NCI-H146 treated with DMSO at 0.1 percent for 48 hours (cell line): ENCODE measurements around the gene RARRES2.
"Not testable (repeated sequence)": the region's sequence is repeated elsewhere in the genome, so short reads cannot be mapped to it uniquely, and the experiment has no call there.

Experiments used
- DNase-seq: peaks from one replicate; lab custom pipeline; 2025; ENCODE audit not compliant: unreplicated experiment; lab: John Stamatoyannopoulos, UW

The RARRES2 gene

DNA sequence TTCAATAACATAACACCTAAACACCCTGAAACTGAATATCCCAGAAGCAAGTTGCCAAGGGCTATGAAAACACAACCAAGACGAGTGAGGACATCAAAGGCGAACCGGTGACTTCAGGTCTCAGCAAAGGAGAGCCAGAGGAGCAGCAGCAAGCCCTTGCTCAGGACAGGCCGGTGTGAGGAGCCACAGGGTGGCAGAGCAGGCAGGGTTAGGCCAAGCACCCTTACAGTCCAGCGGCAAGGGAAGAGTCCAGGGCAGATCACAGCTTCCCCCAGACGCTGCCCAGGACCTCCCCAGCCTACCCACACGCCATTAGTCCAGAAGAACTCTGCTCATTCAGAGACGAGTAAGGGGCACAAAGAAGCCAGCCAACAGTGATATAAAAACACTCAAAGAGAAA is 45.8 kb downstream of the RARRES2 start:
- not testable (repeated sequence) for DNase-seq

DNA sequence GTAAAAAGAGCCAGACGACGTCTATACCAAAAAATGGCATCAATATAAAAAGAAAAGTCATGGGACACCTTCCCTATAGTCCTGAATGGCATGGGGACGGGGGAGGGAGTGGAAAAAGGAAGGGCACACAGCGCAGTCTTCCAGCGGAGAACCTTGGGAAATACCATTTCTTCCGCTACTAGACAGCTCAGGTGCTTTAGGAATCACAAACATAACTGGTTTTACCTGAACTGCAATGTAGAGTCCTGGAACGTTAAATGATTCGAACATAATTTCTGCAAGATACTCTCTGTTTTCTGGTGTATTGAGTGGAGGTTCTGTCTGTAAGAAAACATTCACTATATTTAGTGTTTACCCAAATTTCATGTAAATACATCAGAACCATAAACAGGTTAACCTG is 46.4 kb downstream of the RARRES2 start:
- not testable (repeated sequence) for DNase-seq

- DNase-seq, result not testable (repeated sequence)
These were observed 51.1 kb downstream of the RARRES2 start for GRCh38 chr7:150290317-150290716.

DNA sequence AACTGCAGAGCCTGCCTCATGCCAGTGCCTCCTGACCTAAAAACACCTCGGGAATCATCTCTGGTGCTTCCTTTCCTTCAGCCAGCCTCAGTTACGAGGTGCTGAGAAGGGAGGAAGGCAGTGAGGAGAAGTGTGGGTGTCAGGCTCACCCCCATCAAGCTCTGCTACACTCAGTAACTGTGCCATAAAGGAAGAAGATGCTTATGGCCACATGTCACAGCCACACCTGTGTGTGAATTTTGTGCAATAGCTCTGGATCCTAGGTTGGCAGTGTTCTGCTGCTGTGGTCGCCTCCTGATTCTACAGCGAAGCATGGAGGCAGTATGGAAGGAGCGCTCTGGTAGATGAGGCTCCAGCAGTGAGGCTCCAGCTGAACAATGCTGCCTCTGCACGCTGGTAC is 52.6 kb downstream of the RARRES2 start:
- DNase-seq, result not testable (repeated sequence)
